Fibroblast of villous mesenchyme (primary cell): Measurements from ENCODE around the gene MCOLN3. TPM values are rescaled to one million over a fixed set of nuclear protein-coding genes. Genes with fewer than 3 reads are reported as not detected.

Source experiments
- DNase-seq: peaks from one replicate; pipeline ENCODE4 v3.0.0-alpha.2; 2010; ENCODE audit warnings: low read depth
- H3K4me3 ChIP-seq: 2 replicates; pipeline ENCODE4 v1.5.1; 2011; ENCODE audit warnings: low read depth, mild to moderate bottlenecking, low read length
- CTCF ChIP-seq: IDR thresholded peaks from 2 replicates; pipeline ENCODE4 v1.5.1; 2012; ENCODE audit warnings: low read depth, mild to moderate bottlenecking, low read length; ENCODE audit not compliant: insufficient read depth
- total RNA-seq: library from RNA; depleted of rRNA; stranded (reverse); fragments of >200 nt; gene quantifications from 2 replicates; pipeline ENCODE4 v1.2.3, GENCODE V29; 2012

The MCOLN3 gene
- total RNA-seq, 1 donor, result 0.86 TPM

GRCh38 chr1:85065550-85065949 is 17.2 kb upstream of the MCOLN3 start:
- H3K4me3 ChIP-seq, result no peak overlapping the region
- no peak for TF ChIP-seq CTCF
- DNase-seq, result no peak

DNA sequence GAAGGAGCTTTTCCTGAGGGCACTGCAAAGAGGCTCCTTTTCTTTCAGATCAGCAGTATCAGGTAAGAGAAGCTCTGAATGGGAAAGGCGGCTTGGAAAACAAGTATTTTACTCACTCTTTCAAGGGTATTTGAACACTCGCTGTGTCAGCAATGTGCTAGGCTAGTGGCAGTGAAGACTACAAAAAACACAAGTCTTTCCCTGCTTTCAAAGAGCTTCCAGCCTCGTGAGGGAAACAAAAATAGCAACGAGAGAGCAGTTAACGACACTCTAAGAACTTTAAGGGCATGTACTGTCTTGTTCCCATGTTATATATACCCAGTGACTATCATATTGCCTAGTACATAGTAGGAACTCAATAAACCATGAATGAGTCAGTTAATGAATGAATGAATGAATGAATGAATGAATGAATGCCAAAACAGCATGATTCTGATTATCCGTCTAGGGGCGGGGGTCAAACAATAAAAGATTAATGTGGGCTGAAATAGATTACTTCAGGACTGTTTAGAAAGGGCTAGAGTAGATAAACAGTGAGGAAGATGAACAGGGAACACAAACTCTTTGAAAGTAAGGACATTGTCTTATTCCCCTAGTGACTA is 14.2 kb upstream of the MCOLN3 start:
- no peak for TF ChIP-seq CTCF
- no peak for DNase-seq
- peak overlapping the region; percentile 64 for H3K4me3 ChIP-seq

- H3K4me3 ChIP-seq, result peak overlapping the region; percentile 64
These were observed 13.6 kb upstream of the MCOLN3 start for GRCh38 chr1:85061711-85062424.

GRCh38 chr1:85060038-85060437 is 11.7 kb upstream of the MCOLN3 start:
- no peak overlapping the region for H3K4me3 ChIP-seq
- no peak for TF ChIP-seq CTCF
- no peak for DNase-seq

More at GRCh38 chr1:85061711-85062424, 13.6 kb upstream of the MCOLN3 start:
- DNase-seq, result peak; percentile 98
- TF ChIP-seq CTCF, result no peak

GRCh38 chr1:85059563-85059962 is 11.3 kb upstream of the MCOLN3 start:
- H3K4me3 ChIP-seq, result no peak overlapping the region
- no peak for TF ChIP-seq CTCF
- no peak for DNase-seq

GRCh38 chr1:85058786-85059185 is 10.5 kb upstream of the MCOLN3 start:
- H3K4me3 ChIP-seq, result no peak overlapping the region
- TF ChIP-seq CTCF, result no peak
- DNase-seq, result peak; percentile 15
